GM12878 (cell line): Measurements from ENCODE around the gene ACTR1A. TPM values are rescaled to one million over a fixed set of nuclear protein-coding genes. Genes with fewer than 3 reads are reported as not detected.

Experiments
- FOXM1 ChIP-seq: IDR thresholded peaks from 2 replicates; pipeline ENCODE4 v1.6.1; 2012; ENCODE audit warnings: low read depth, mild to moderate bottlenecking, inconsistent platforms, low read length, moderate library complexity
- IKZF1 ChIP-seq: fragments of 450-650 bp; conservative IDR thresholded peaks from 2 replicates; pipeline ENCODE4 v1.6.1; 2017; ENCODE audit warnings: antibody characterized with exemption, mild to moderate bottlenecking
- IRF4 ChIP-seq: IDR thresholded peaks from 2 replicates; pipeline ENCODE4 v1.6.1; 2011; ENCODE audit warnings: low read depth, low read length
- MTA2 ChIP-seq: fragments of 450-650 bp; IDR thresholded peaks from 2 replicates; pipeline ENCODE4 v1.6.1; 2016; ENCODE audit warnings: low read depth, mild to moderate bottlenecking, moderate library complexity
- MYC ChIP-seq: IDR thresholded peaks from 2 replicates; pipeline ENCODE4 v1.6.1; 2011; ENCODE audit warnings: mild to moderate bottlenecking, low read length, moderate library complexity, inconsistent platforms; ENCODE audit not compliant: insufficient read depth, insufficient replicate concordance, insufficient read length, severe bottlenecking
- NBN ChIP-seq: fragments of 450-650 bp; IDR thresholded peaks from 2 replicates; pipeline ENCODE4 v1.6.1; 2016
- POLR2A ChIP-seq: IDR thresholded peaks from 2 replicates; pipeline ENCODE4 v1.6.1; 2011; ENCODE audit warnings: low read depth, mild to moderate bottlenecking, low read length
- TAF1 ChIP-seq: IDR thresholded peaks from 2 replicates; pipeline ENCODE4 v1.6.1; 2011; ENCODE audit warnings: mild to moderate bottlenecking, low read depth, low read length, borderline replicate concordance
- YY1 ChIP-seq: IDR thresholded peaks from 2 replicates; pipeline ENCODE4 v1.6.1; 2011; ENCODE audit warnings: low read depth, mild to moderate bottlenecking, low read length
- ZNF24 ChIP-seq: fragments of 450-650 bp; IDR thresholded peaks from 2 replicates; pipeline ENCODE4 v1.6.1; 2017; ENCODE audit warnings: antibody characterized with exemption, mild to moderate bottlenecking
- polyA plus RNA-seq, 11 experiments: library from polyadenylated mRNA; depleted of rRNA in 4 of 11; unstranded in 6 of 11; stranded (reverse) in 5 of 11; fragments of >200 nt; fragmentation: Nextera tagmentation in 4 of 11; fragmentation: Illumina TruSeq in 1 of 11; extraction: Ambion mirVana in 4 of 11; extraction: Trizol in 1 of 11; gene quantifications; 1 replicate in 1 of 11; 2 replicates in 10 of 11; pipeline versions ENCODE4 v1.2.1 to v1.2.3, GENCODE V29; 2011 to 2016; ENCODE audit warnings: inconsistent platforms in 2 of 11, missing spikeins in 2 of 11, low read depth in 1 of 11
- total RNA-seq, 4 experiments: library from RNA; depleted of rRNA in 3 of 4; stranded (reverse); fragments of >200 nt in 3 of 4; fragmentation: Illumina TruSeq in 1 of 4; extraction: Trizol in 1 of 4; gene quantifications; 2 replicates each; pipeline versions ENCODE4 v1.2.1 to v1.2.3, GENCODE V29; 2013 to 2021
- TF ChIP-seq, protein P1 (sequence below): fragments of 450-650 bp; IDR thresholded peaks from 2 replicates; pipeline ENCODE4 v1.6.1; 2016; ENCODE audit warnings: mild to moderate bottlenecking
- TF ChIP-seq, protein P2 (sequence below): IDR thresholded peaks from 2 replicates; pipeline ENCODE4 v1.6.1; 2012; ENCODE audit warnings: low read depth, low read length, improper control_type of control experiment
- TF ChIP-seq, protein P3 (sequence below): fragments of 450-650 bp; IDR thresholded peaks from 2 replicates; pipeline ENCODE4 v1.6.1; 2017; ENCODE audit warnings: mild to moderate bottlenecking, low read depth, inconsistent platforms; ENCODE audit not compliant: poor library complexity, severe bottlenecking
- TF ChIP-seq, protein P4 (sequence below): fragments of 450-650 bp; formaldehyde crosslinking; IDR thresholded peaks from 2 replicates; pipeline ENCODE4 v1.4.0; 2022; ENCODE audit warnings: mild to moderate bottlenecking, moderate library complexity
- TF ChIP-seq, protein P5 (sequence below): fragments of 450-650 bp; conservative IDR thresholded peaks from 2 replicates; pipeline ENCODE4 v1.6.1; 2017; ENCODE audit warnings: mild to moderate bottlenecking, moderate library complexity

ACTR1A gene
- total and polyA plus RNA-seq, 10 of the 15 experiments (the other 5 are each of a cell fraction or from before 2014, with no cell fraction given), result 43.0 to 110 (median 78.9) TPM

DNA sequence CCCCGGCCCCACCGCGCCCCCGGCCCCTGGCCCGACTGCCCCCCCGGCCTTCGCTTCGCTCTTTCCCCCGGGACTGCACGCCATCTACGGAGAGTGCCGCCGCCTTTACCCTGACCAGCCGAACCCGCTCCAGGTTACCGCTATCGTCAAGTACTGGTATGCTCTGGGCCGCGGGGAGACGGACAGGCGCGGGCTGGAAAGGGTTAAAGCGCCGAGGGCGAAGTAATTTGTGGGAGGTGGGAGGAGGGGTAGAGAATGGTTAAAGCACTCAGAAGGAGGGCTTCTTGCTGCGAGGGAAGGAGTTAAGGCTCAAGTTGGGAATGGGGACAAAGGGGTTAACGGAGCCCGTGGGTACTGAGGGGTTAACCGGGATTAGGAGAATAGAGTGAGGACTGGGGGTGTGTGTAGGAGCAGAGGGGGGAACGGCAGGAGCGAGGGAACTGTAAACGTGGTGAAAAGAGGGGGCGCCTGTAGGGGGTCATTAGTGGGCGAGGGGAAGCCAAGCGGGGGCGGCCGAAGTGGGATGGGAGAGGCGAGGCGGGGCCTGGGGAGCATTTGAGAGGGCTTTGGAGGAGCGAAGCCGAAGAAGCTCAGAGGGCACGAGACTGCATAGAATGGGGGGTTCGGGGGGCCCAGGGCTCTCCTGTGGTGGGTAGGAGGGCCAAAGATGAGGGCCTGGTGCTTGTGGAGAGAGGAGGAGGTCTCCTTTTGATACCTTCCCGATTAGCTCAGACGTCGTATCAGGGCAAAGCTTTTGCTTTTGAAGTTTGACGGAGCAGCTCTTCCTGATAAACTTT is 1.9 kb upstream of the ACTR1A start (continued):
- TF ChIP-seq MYC (no peak), ZNF24 (no peak), YY1 (no peak), NBN (peak; percentile 57), FOXM1 (no peak), TAF1 (no peak), MTA2 (peak; percentile 58; the same call in 1 of the 2 replicates), POLR2A (no peak), IRF4 (0 out of 2 replicates have a peak, but pooled peaks have one; percentile 7), IKZF1 (0 out of 2 replicates have a peak, but pooled peaks have one; percentile 36)
- TF ChIP-seq, protein P1, sequence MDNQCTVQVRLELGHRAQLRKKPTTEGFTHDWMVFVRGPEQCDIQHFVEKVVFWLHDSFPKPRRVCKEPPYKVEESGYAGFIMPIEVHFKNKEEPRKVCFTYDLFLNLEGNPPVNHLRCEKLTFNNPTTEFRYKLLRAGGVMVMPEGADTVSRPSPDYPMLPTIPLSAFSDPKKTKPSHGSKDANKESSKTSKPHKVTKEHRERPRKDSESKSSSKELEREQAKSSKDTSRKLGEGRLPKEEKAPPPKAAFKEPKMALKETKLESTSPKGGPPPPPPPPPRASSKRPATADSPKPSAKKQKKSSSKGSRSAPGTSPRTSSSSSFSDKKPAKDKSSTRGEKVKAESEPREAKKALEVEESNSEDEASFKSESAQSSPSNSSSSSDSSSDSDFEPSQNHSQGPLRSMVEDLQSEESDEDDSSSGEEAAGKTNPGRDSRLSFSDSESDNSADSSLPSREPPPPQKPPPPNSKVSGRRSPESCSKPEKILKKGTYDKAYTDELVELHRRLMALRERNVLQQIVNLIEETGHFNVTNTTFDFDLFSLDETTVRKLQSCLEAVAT, result peak; percentile 73; the same call in 1 of the 2 replicates
- TF ChIP-seq, protein P2, sequence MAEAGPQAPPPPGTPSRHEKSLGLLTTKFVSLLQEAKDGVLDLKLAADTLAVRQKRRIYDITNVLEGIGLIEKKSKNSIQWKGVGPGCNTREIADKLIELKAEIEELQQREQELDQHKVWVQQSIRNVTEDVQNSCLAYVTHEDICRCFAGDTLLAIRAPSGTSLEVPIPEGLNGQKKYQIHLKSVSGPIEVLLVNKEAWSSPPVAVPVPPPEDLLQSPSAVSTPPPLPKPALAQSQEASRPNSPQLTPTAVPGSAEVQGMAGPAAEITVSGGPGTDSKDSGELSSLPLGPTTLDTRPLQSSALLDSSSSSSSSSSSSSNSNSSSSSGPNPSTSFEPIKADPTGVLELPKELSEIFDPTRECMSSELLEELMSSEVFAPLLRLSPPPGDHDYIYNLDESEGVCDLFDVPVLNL, result no peak
- TF ChIP-seq, protein P3, sequence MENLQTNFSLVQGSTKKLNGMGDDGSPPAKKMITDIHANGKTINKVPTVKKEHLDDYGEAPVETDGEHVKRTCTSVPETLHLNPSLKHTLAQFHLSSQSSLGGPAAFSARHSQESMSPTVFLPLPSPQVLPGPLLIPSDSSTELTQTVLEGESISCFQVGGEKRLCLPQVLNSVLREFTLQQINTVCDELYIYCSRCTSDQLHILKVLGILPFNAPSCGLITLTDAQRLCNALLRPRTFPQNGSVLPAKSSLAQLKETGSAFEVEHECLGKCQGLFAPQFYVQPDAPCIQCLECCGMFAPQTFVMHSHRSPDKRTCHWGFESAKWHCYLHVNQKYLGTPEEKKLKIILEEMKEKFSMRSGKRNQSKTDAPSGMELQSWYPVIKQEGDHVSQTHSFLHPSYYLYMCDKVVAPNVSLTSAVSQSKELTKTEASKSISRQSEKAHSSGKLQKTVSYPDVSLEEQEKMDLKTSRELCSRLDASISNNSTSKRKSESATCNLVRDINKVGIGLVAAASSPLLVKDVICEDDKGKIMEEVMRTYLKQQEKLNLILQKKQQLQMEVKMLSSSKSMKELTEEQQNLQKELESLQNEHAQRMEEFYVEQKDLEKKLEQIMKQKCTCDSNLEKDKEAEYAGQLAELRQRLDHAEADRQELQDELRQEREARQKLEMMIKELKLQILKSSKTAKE, result no peak
- TF ChIP-seq, protein P4, sequence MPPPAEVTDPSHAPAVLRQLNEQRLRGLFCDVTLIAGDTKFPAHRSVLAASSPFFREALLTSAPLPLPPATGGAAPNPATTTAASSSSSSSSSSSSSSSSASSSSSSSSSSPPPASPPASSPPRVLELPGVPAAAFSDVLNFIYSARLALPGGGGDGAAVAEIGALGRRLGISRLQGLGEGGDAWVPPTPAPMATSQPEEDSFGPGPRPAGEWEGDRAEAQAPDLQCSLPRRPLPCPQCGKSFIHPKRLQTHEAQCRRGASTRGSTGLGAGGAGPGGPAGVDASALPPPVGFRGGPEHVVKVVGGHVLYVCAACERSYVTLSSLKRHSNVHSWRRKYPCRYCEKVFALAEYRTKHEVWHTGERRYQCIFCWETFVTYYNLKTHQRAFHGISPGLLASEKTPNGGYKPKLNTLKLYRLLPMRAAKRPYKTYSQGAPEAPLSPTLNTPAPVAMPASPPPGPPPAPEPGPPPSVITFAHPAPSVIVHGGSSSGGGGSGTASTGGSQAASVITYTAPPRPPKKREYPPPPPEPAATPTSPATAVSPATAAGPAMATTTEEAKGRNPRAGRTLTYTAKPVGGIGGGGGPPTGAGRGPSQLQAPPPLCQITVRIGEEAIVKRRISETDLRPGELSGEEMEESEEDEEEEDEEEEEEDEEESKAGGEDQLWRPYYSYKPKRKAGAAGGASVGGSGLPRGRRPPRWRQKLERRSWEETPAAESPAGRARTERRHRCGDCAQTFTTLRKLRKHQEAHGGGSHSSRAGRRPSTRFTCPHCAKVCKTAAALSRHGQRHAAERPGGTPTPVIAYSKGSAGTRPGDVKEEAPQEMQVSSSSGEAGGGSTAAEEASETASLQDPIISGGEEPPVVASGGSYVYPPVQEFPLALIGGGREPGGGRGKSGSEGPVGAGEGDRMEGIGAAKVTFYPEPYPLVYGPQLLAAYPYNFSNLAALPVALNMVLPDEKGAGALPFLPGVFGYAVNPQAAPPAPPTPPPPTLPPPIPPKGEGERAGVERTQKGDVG (CRISPR knock-in tag), result no peak
- TF ChIP-seq, protein P5, sequence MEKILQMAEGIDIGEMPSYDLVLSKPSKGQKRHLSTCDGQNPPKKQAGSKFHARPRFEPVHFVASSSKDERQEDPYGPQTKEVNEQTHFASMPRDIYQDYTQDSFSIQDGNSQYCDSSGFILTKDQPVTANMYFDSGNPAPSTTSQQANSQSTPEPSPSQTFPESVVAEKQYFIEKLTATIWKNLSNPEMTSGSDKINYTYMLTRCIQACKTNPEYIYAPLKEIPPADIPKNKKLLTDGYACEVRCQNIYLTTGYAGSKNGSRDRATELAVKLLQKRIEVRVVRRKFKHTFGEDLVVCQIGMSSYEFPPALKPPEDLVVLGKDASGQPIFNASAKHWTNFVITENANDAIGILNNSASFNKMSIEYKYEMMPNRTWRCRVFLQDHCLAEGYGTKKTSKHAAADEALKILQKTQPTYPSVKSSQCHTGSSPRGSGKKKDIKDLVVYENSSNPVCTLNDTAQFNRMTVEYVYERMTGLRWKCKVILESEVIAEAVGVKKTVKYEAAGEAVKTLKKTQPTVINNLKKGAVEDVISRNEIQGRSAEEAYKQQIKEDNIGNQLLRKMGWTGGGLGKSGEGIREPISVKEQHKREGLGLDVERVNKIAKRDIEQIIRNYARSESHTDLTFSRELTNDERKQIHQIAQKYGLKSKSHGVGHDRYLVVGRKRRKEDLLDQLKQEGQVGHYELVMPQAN, result peak; percentile 63; the same call in 1 of the 2 replicates
